Astrocyte of the hippocampus (primary cell): ENCODE results near the gene SH3PXD2A.

Source experiments
- DNase-seq: peaks from one replicate; pipeline ENCODE4 v3.0.0; 2011; ENCODE audit warnings: low read depth, low spot score

The SH3PXD2A gene

GRCh38 chr10:103687718-103688117 is 167.7 kb downstream of the SH3PXD2A start:
- no peak for DNase-seq

- DNase-seq = no peak
Measured at GRCh38 chr10:103687172-103687571, 168.2 kb downstream of the SH3PXD2A start.

- peak; percentile 82 for DNase-seq
Measured at GRCh38 chr10:103685880-103686669, 169.3 kb downstream of the SH3PXD2A start.

- DNase-seq = no peak
Measured at GRCh38 chr10:103683851-103684250, 171.5 kb downstream of the SH3PXD2A start.

- no peak for DNase-seq
Measured at GRCh38 chr10:103682631-103683030, 172.7 kb downstream of the SH3PXD2A start.

GRCh38 chr10:103681617-103682399 is 173.6 kb downstream of the SH3PXD2A start:
- no peak for DNase-seq

- DNase-seq = no peak
Measured at GRCh38 chr10:103680869-103681236, 174.5 kb downstream of the SH3PXD2A start.

- peak; percentile 52 for DNase-seq
Measured at GRCh38 chr10:103679096-103679790, 176.1 kb downstream of the SH3PXD2A start.

- DNase-seq = peak; percentile 60
Measured at GRCh38 chr10:103678178-103678526, 177.2 kb downstream of the SH3PXD2A start.

- DNase-seq = no peak
Measured at GRCh38 chr10:103677486-103678177, 177.7 kb downstream of the SH3PXD2A start.

- DNase-seq = peak; percentile 80
Measured at GRCh38 chr10:103676851-103677417, 178.4 kb downstream of the SH3PXD2A start.

GRCh38 chr10:103676058-103676785 is 179.2 kb downstream of the SH3PXD2A start:
- DNase-seq = peak; percentile 26

GRCh38 chr10:103673606-103674005 is 181.8 kb downstream of the SH3PXD2A start:
- no peak for DNase-seq

- DNase-seq = no peak
Measured at GRCh38 chr10:103672345-103672744, 183.0 kb downstream of the SH3PXD2A start.

- DNase-seq = no peak
Measured at GRCh38 chr10:103671126-103671895, 184.1 kb downstream of the SH3PXD2A start.

- DNase-seq = no peak
Measured at GRCh38 chr10:103669944-103670343, 185.4 kb downstream of the SH3PXD2A start.

GRCh38 chr10:103669243-103669929 is 186.0 kb downstream of the SH3PXD2A start:
- DNase-seq = no peak

GRCh38 chr10:103668351-103669242 is 186.8 kb downstream of the SH3PXD2A start:
- no peak for DNase-seq
